NCI-H1930 (cell line): ENCODE measurements around the gene LRRC47.

Experiments
- DNase-seq, 2 experiments: peaks; one replicate each; lab custom pipeline; 2025; lab: John Stamatoyannopoulos, UW

Gene LRRC47

GRCh38 chr1:3796215-3797061 lies at the start of gene LRRC47:
TSS of gene LRRC47 (minus strand) at chr1:3796498. CDS start at chr1:3796476, 22 bp downstream.
- DNase-seq = peak; percentile 74 to 89

GRCh38 chr1:3842912-3843311 lies 46.6 kb upstream of the LRRC47 start:
- DNase-seq = no peak

- no peak for DNase-seq
These were observed 45.2 kb upstream of the LRRC47 start for GRCh38 chr1:3841491-3841890.

- no peak for DNase-seq
These were observed 42.5 kb upstream of the LRRC47 start for GRCh38 chr1:3838788-3839187.

- no peak for DNase-seq
These were observed 41.4 kb upstream of the LRRC47 start for GRCh38 chr1:3837685-3838084.

- DNase-seq = no peak
These were observed 40.9 kb upstream of the LRRC47 start for GRCh38 chr1:3837200-3837599.

GRCh38 chr1:3836421-3836820 lies 40.1 kb upstream of the LRRC47 start:
- no peak for DNase-seq

GRCh38 chr1:3834701-3835100 lies 38.4 kb upstream of the LRRC47 start:
- no peak for DNase-seq

GRCh38 chr1:3831689-3832088 lies 35.4 kb upstream of the LRRC47 start:
- DNase-seq = no peak

- no peak for DNase-seq
These were observed 32.1 kb upstream of the LRRC47 start for GRCh38 chr1:3828391-3828790.

GRCh38 chr1:3827813-3828307 lies 31.6 kb upstream of the LRRC47 start:
- no peak for DNase-seq

- DNase-seq = no peak
These were observed 29.1 kb upstream of the LRRC47 start for GRCh38 chr1:3825356-3825755.

GRCh38 chr1:3824650-3825049 lies 28.4 kb upstream of the LRRC47 start:
- DNase-seq = no peak

- no peak for DNase-seq
These were observed 26.1 kb upstream of the LRRC47 start for GRCh38 chr1:3822421-3822820.

GRCh38 chr1:3821908-3822307 lies 25.6 kb upstream of the LRRC47 start:
- no peak for DNase-seq

GRCh38 chr1:3821447-3821846 lies 25.1 kb upstream of the LRRC47 start:
- no peak for DNase-seq

GRCh38 chr1:3821004-3821403 lies 24.7 kb upstream of the LRRC47 start:
- no peak for DNase-seq

GRCh38 chr1:3820316-3820715 lies 24.0 kb upstream of the LRRC47 start:
- no peak for DNase-seq

- DNase-seq = no peak
These were observed 23.5 kb upstream of the LRRC47 start for GRCh38 chr1:3819771-3820200.

- DNase-seq = no peak
These were observed 21.7 kb upstream of the LRRC47 start for GRCh38 chr1:3817821-3818597.

GRCh38 chr1:3817138-3817740 lies 20.9 kb upstream of the LRRC47 start:
- DNase-seq = no peak

- no peak for DNase-seq
These were observed 20.2 kb upstream of the LRRC47 start for GRCh38 chr1:3816331-3817137.
